Measurements from ENCODE around the gene MS4A10.

DNA sequence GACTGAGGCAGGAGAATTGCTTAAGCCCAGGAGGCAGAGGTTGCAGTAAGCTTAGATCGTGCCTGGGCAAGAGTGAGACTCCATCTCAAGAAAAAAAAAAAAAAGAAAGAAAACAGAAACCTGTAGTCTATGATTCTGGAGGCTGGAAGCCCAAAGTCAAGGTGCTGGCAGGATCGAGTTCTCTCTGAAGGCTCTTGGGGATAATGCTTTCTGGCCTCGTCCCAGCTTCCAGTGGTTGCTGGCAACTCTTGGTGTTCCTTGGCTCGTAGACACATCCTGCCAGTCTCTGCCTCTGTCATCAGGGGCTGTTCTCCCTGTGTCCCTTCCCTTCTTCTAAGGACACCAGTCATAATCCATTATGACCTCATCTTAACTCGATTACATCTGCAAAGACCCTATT lies 40.0 kb downstream of the MS4A10 start:
- TF ChIP-seq, protein P1, sequence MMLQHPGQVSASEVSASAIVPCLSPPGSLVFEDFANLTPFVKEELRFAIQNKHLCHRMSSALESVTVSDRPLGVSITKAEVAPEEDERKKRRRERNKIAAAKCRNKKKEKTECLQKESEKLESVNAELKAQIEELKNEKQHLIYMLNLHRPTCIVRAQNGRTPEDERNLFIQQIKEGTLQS (IDR thresholded peaks at IDR 0.05), result no peak
- TF ChIP-seq CTCF (IDR thresholded peaks at IDR 0.05; ENCODE audit: low read depth, low read length, missing input control), result no peak
- TF ChIP-seq TAF1 (conservative IDR thresholded peaks at IDR 0.05), result no peak
- TF ChIP-seq YY1 (IDR thresholded peaks at IDR 0.05), result no peak
- TF ChIP-seq, protein P2, sequence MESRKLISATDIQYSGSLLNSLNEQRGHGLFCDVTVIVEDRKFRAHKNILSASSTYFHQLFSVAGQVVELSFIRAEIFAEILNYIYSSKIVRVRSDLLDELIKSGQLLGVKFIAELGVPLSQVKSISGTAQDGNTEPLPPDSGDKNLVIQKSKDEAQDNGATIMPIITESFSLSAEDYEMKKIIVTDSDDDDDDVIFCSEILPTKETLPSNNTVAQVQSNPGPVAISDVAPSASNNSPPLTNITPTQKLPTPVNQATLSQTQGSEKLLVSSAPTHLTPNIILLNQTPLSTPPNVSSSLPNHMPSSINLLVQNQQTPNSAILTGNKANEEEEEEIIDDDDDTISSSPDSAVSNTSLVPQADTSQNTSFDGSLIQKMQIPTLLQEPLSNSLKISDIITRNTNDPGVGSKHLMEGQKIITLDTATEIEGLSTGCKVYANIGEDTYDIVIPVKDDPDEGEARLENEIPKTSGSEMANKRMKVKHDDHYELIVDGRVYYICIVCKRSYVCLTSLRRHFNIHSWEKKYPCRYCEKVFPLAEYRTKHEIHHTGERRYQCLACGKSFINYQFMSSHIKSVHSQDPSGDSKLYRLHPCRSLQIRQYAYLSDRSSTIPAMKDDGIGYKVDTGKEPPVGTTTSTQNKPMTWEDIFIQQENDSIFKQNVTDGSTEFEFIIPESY (IDR thresholded peaks at IDR 0.05), result no peak
- TF ChIP-seq, protein P3, sequence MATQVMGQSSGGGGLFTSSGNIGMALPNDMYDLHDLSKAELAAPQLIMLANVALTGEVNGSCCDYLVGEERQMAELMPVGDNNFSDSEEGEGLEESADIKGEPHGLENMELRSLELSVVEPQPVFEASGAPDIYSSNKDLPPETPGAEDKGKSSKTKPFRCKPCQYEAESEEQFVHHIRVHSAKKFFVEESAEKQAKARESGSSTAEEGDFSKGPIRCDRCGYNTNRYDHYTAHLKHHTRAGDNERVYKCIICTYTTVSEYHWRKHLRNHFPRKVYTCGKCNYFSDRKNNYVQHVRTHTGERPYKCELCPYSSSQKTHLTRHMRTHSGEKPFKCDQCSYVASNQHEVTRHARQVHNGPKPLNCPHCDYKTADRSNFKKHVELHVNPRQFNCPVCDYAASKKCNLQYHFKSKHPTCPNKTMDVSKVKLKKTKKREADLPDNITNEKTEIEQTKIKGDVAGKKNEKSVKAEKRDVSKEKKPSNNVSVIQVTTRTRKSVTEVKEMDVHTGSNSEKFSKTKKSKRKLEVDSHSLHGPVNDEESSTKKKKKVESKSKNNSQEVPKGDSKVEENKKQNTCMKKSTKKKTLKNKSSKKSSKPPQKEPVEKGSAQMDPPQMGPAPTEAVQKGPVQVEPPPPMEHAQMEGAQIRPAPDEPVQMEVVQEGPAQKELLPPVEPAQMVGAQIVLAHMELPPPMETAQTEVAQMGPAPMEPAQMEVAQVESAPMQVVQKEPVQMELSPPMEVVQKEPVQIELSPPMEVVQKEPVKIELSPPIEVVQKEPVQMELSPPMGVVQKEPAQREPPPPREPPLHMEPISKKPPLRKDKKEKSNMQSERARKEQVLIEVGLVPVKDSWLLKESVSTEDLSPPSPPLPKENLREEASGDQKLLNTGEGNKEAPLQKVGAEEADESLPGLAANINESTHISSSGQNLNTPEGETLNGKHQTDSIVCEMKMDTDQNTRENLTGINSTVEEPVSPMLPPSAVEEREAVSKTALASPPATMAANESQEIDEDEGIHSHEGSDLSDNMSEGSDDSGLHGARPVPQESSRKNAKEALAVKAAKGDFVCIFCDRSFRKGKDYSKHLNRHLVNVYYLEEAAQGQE (IDR thresholded peaks at IDR 0.05), result no peak
- TF ChIP-seq MAX (IDR thresholded peaks at IDR 0.05), result no peak
- no peak for TF ChIP-seq EGR1 (IDR thresholded peaks at IDR 0.05; ENCODE audit: low read depth in 2 of 2)
- no peak for TF ChIP-seq RAD21 (IDR thresholded peaks at IDR 0.05)
